Measurements from ENCODE around the gene SLC18B1.

SLC18B1 gene

DNA sequence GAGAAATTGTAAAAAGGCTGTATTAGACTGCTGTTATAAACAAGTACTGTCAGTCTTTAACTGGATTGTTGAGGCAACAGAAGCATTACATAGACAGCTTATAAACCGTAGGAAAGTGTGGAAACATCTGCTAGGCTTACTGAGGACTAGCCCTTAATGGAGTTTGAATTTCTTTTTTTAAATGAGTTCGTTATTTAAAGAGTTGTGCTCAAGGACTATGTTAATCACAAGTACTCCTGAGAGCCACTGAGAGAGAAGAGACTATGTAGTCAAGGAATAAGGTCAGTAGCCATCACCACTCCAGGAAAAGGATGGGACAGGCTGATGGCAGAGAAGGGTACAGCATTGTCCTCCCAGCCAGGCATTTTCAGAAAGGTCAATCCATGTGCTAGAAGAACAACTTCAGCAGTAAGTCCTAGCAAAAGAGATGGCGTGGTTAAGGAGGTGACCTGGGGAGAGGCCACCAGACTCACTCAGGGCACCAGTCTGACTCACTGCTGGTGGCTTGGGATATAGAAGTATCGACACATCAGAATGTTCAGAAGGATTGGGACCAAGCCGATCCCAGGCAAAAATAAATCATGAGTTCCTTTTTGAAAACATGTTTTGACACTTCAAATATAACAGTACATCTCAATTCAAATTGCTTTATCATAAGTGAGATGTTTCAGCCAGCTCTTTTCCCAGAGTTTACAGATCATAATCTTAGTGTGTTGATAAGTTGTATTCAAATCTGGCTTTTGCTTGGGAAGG lies 22.4 kb upstream of the SLC18B1 start:
- DNase-seq (ENCODE audit: low read depth), result peak; percentile 60
- H3K4me3 ChIP-seq (ENCODE audit: low read depth, low read length), result no peak overlapping the region
- TF ChIP-seq MYC (IDR thresholded peaks at IDR 0.05; ENCODE audit: low read depth, low read length) (no peak), POLR2A (IDR thresholded peaks at IDR 0.05; ENCODE audit: extremely low read depth, insufficient read length) (no peak)

- DNase-seq (ENCODE audit: low read depth), result peak; percentile 50
- TF ChIP-seq POLR2A (IDR thresholded peaks at IDR 0.05; ENCODE audit: extremely low read depth, insufficient read length), result no peak
- TF ChIP-seq MAX (IDR thresholded peaks at IDR 0.05; ENCODE audit: low read depth, low read length), result no peak
- no peak for TF ChIP-seq CTCF (IDR thresholded peaks at IDR 0.05; ENCODE audit: low read depth, low read length)
- TF ChIP-seq MYC (IDR thresholded peaks at IDR 0.05; ENCODE audit: low read depth, low read length), result no peak
- no peak overlapping the region for H3K4me3 ChIP-seq (ENCODE audit: low read depth, low read length)
Measured at GRCh38 chr6:132819405-132820161, 21.1 kb upstream of the SLC18B1 start.

DNA sequence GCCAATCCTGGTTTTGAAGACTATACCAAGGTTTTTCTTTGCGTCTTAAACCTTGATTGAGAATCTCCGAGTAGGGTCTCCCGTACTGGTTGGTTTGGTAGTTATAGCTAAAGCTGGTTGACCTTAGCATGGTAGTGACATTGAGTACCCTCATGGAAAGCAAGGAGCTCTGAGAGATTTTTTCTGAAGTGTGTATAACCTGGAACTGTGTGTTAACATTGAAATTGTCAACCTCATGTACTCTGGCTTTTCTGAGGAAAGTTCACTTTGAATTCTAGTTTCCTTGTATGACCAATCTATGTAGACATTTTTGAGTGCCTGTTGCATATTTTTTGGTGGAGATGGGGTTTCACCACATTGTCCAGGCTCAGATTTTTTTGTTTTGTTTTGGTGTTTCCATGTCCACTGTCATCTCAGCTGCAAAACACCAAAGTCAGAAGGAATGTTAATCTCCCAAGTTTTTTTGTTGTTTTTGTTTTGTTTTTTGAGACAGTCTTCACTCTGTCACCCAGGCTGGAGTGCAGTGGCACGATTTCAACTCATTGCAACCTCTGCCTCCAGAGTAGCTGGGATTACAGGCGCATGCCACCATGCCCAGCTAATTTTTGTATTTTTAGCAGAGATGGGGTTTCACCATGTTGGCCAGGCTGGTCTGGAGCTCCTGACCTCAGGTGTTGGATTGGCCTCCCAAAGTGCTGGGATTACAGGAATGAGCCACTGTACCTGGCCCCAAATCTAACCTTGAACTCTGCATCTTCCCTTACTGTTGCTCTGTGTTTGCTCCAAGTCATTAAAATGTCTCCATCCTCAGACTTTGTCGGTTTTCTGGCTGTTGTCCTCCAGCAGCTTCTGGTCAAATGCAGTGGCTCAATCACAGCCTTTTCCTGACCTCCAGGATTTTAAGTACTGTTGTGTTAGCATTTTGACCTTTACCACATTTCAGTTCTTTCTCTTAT lies 20.2 kb upstream of the SLC18B1 start:
- H3K4me3 ChIP-seq (ENCODE audit: low read depth, low read length), result peak overlapping the region; percentile 4
- no peak for TF ChIP-seq MAX (IDR thresholded peaks at IDR 0.05; ENCODE audit: low read depth, low read length)
- no peak for TF ChIP-seq CTCF (IDR thresholded peaks at IDR 0.05; ENCODE audit: low read depth, low read length)
- no peak for TF ChIP-seq MYC (IDR thresholded peaks at IDR 0.05; ENCODE audit: low read depth, low read length)
- no peak for TF ChIP-seq POLR2A (IDR thresholded peaks at IDR 0.05; ENCODE audit: extremely low read depth, insufficient read length)
- peak; percentile 33 for DNase-seq (ENCODE audit: low read depth)

GRCh38 chr6:132817554-132818403 lies 19.3 kb upstream of the SLC18B1 start:
- no peak for TF ChIP-seq MAX (IDR thresholded peaks at IDR 0.05; ENCODE audit: low read depth, low read length)
- no peak for TF ChIP-seq CTCF (IDR thresholded peaks at IDR 0.05; ENCODE audit: low read depth, low read length)
- TF ChIP-seq POLR2A (IDR thresholded peaks at IDR 0.05; ENCODE audit: extremely low read depth, insufficient read length), result no peak
- TF ChIP-seq MYC (IDR thresholded peaks at IDR 0.05; ENCODE audit: low read depth, low read length), result no peak
- H3K4me3 ChIP-seq (ENCODE audit: low read depth, low read length), result peak overlapping the region; percentile 100
- DNase-seq (ENCODE audit: low read depth), result peak; percentile 12

- peak overlapping the region; percentile 100 for H3K4me3 ChIP-seq (ENCODE audit: low read depth, low read length)
- TF ChIP-seq MAX (IDR thresholded peaks at IDR 0.05; ENCODE audit: low read depth, low read length) (no peak), POLR2A (IDR thresholded peaks at IDR 0.05; ENCODE audit: extremely low read depth, insufficient read length) (no peak), MYC (IDR thresholded peaks at IDR 0.05; ENCODE audit: low read depth, low read length) (no peak), CTCF (IDR thresholded peaks at IDR 0.05; ENCODE audit: low read depth, low read length) (no peak)
- peak; percentile 13 for DNase-seq (ENCODE audit: low read depth)
Measured at GRCh38 chr6:132816660-132817059, 18.2 kb upstream of the SLC18B1 start.

Measured in NB4 (cell line).